AG10803 (cell line): ENCODE data around the gene PLEKHG4B.

Source experiments
- DNase-seq: peaks from one replicate; pipeline ENCODE4 v3.0.0; 2010; ENCODE audit warnings: low read depth
- H3K4me3 ChIP-seq: 2 replicates; pipeline ENCODE4 v1.5.1; 2011; ENCODE audit warnings: mild to moderate bottlenecking, low read length, control low read depth
- CTCF ChIP-seq: conservative IDR thresholded peaks from 2 replicates; pipeline ENCODE4 v1.5.1; 2011; ENCODE audit warnings: mild to moderate bottlenecking, low read length, control low read depth, inconsistent platforms

The PLEKHG4B gene

GRCh38 chr5:73768-74502, 18.0 kb upstream of the PLEKHG4B start:
- no peak overlapping the region for H3K4me3 ChIP-seq
- no peak for DNase-seq
- TF ChIP-seq CTCF = no peak

- no peak for TF ChIP-seq CTCF
- DNase-seq = no peak
- H3K4me3 ChIP-seq = no peak overlapping the region
Observed at GRCh38 chr5:74503-75109, 17.4 kb upstream of the PLEKHG4B start.

- DNase-seq = no peak
- TF ChIP-seq CTCF = no peak
- H3K4me3 ChIP-seq = no peak overlapping the region
Observed at GRCh38 chr5:75331-76320, 16.3 kb upstream of the PLEKHG4B start.

GRCh38 chr5:76358-77169, 15.4 kb upstream of the PLEKHG4B start:
- TF ChIP-seq CTCF = no peak
- no peak for DNase-seq
- H3K4me3 ChIP-seq = no peak overlapping the region

- no peak for TF ChIP-seq CTCF
- DNase-seq = no peak
- no peak overlapping the region for H3K4me3 ChIP-seq
Observed at GRCh38 chr5:77170-77501, 14.8 kb upstream of the PLEKHG4B start.

GRCh38 chr5:77546-77945, 14.4 kb upstream of the PLEKHG4B start:
- DNase-seq = no peak
- TF ChIP-seq CTCF = no peak
- H3K4me3 ChIP-seq = no peak overlapping the region
